Psoas muscle (tissue), 8 donors: ENCODE measurements around the gene ZNF655. TPM values are rescaled to one million over a fixed set of nuclear protein-coding genes. Genes with fewer than 3 reads are reported as not detected.

ENCODE experiments used
- ATAC-seq, 4 donors: fragments of 200-7000 bp; cut with Tn5 transposase; one replicate each; pipeline ENCODE4 v1.9.1; 2020; ENCODE audit warnings: moderate library complexity in 3 of 4, mild to moderate bottlenecking in 2 of 4
- DNase-seq, 2 donors: peaks; one replicate each; pipeline ENCODE4 v3.0.0-alpha.2; 2020
- H3K27ac ChIP-seq: fragments of 200-600 bp; one replicate; pipeline ENCODE4 v1.8.0; 2022
- H3K27me3 ChIP-seq, 3 donors: fragments of 200-600 bp in 1 of 3; one replicate each; pipeline versions ENCODE4 v1.6.1 to v1.8.0; 2013 to 2022; ENCODE audit warnings: low read length in 2 of 3, mild to moderate bottlenecking in 2 of 3, moderate library complexity in 1 of 3; ENCODE audit not compliant: insufficient read depth in 3 of 3
- H3K36me3 ChIP-seq, 2 donors: fragments of 200-600 bp in 1 of 2; one replicate each; pipeline versions ENCODE4 v1.6.1 to v1.8.0; 2013 to 2022; ENCODE audit warnings: low read depth in 1 of 2, mild to moderate bottlenecking in 1 of 2, moderate library complexity in 1 of 2; ENCODE audit not compliant: insufficient read depth in 1 of 2
- H3K4me1 ChIP-seq: fragments of 200-600 bp; one replicate; pipeline ENCODE4 v1.8.0; 2022
- H3K4me3 ChIP-seq: fragments of 200-600 bp; one replicate; pipeline ENCODE4 v1.8.0; 2022; ENCODE audit warnings: mild to moderate bottlenecking
- H3K9me3 ChIP-seq: fragments of 200-600 bp; one replicate; pipeline ENCODE4 v1.8.0; 2022
- WGBS, 3 donors: extraction: QIAGEN DNeasy Blood & Tissue Kit; methylation state at CpG; one replicate each; pipeline versions ENCODE4 v1.1.6 to v1.1.7; 2013; 5-methylcytosine and 5-hydroxymethylcytosine counted together
- intact Hi-C, 2 donors: fragments of 100-400 bp; cut with DNase I; formaldehyde crosslinking; loops; one replicate each; pipeline versions ENCODE4 v1.11.0 to v1.14.2; 2022
- polyA plus RNA-seq, 3 donors: library from polyadenylated mRNA; stranded (reverse); fragments of 200-250 nt; gene quantifications; one replicate each; pipeline ENCODE4 v1.2.3, GENCODE V29; 2013
- total RNA-seq, 4 donors: library from RNA; stranded (reverse); fragmentation: NEBNext Ultra II Directional in 2 of 4; extraction: Animal tissue kit (Norgen Biotek cat#: 25700) in 2 of 4; gene quantifications; one replicate each; pipeline versions ENCODE4 v1.2.1 to v1.2.4, GENCODE V29; 2021 to 2023
- TF ChIP-seq, protein P1 (sequence below): fragments of 200-600 bp; IDR thresholded peaks from one replicate; pipeline ENCODE4 v1.8.0; 2022; ENCODE audit warnings: antibody characterized with exemption
- donor health status: healthy with polysubstance abuse.
- donor health status: DM: no; HTN: no; CAD: no; lungs with moderate emphysema.
- donor health status: Bipolar disorder and iron deficiency.
- donor health status: healthy.
- donor health status: DM: yes; HTN: yes; CAD: no.
- donor health status: DM: no; HTN: no; CAD: no.
- donor health status: DM: no; HTN: no; CAD: no.
- donor health status: DM: yes; HTN: yes; CAD: no.

ZNF655 gene
- total and polyA plus RNA-seq, 7 donors = 27.3 to 63.7 (median 38.2) TPM

DNA sequence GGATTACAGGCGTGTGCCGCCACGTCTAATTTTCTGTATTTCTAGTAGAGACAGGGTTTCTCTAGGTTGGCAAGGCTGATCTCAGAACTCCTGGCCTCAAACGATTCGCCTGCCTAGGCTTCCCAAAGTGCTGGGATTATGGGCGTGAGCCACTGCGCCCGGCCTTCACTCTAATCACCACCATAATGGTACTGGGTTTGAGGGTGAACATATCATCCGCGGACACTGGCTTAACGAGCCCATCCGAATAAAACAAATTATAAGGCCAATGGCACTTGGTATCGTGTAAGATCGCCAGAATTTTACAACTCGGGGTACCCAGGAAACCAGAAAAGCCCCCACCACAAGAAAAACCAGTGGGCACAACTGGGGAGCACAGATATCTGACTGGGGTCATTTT, 7.1 kb upstream of the ZNF655 start:
- ATAC-seq (peak in 3 of 4 donors; percentile 6 to 33 (median 18)), DNase-seq (no peak)
- intact Hi-C loops = loop anchor here (2.0 to 5.0 kb wide), 2 partner anchors 49 to 65 kb away; partner anchors contain the start of genes ZKSCAN5 (in 1 of the 2), ZNF394 (in 1 of the 2) and ZSCAN25 (in 1 of the 2)
- Histone ChIP-seq H3K4me3 (peak overlapping the region; percentile 80), H3K27me3 (no peaks in the 10 kb centered on the region), H3K4me1 (peaks cover 15% of the 10 kb centered on the region), H3K27ac (peak overlapping the region; percentile 88), H3K36me3 (peaks cover 11 to 45% of the 10 kb centered on the region in 2 donors), H3K9me3 (peaks cover 17% of the 10 kb centered on the region)
- TF ChIP-seq, protein P1, sequence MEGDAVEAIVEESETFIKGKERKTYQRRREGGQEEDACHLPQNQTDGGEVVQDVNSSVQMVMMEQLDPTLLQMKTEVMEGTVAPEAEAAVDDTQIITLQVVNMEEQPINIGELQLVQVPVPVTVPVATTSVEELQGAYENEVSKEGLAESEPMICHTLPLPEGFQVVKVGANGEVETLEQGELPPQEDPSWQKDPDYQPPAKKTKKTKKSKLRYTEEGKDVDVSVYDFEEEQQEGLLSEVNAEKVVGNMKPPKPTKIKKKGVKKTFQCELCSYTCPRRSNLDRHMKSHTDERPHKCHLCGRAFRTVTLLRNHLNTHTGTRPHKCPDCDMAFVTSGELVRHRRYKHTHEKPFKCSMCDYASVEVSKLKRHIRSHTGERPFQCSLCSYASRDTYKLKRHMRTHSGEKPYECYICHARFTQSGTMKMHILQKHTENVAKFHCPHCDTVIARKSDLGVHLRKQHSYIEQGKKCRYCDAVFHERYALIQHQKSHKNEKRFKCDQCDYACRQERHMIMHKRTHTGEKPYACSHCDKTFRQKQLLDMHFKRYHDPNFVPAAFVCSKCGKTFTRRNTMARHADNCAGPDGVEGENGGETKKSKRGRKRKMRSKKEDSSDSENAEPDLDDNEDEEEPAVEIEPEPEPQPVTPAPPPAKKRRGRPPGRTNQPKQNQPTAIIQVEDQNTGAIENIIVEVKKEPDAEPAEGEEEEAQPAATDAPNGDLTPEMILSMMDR = no peak
- WGBS, 3 donors = 5 to 8% (median 6%) methylated on average over 15 of the region's 15 CpGs

DNA sequence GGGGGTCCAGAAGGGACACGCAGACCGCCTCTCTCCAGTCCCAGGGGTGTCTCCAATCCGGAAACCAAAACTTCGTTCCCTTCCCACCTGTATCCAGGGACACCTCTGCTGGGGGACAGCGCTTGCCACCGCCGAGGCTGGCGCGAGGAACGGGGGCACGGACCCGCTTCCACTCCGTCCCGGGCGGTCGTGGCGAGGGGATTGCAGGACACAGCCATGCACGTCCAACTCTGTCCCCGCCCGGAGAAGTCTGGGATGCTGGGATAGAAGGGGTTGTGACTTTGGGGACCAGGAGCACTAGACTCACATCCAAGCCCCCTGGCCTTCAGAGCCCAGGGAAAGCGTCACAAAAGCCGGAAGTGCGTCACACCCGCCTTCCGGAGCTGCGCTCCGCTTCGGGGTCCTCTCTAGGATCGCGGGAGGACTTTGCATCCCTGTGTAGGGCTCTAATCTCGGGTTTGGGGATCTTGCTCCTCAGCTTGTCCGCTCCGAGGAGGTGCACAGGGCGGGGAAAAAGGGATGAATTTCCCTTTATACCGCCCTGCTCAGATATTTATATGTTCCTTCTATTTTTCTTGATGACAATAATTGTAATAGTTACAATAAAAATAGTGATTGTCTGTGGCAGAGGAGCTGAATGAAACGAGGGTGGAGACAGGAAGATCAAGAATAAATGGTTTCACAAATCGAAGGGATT, 6.5 kb upstream of the ZNF655 start, which contains the start of gene FAM200A:
Gene FAM200A (minus strand): TSS at position 348 of the 697 bp plus-strand sequence. CDS start 3,707 bp downstream, outside the sequence.
- Histone ChIP-seq H3K27ac (peak within 1 kb of the TSS; percentile 88), H3K4me3 (peak within 1 kb of the TSS; percentile 80), H3K4me1 (peaks cover 21% of the 10 kb centered on the region), H3K9me3 (peaks cover 12% of the 10 kb centered on the region), H3K36me3 (peaks cover 11 to 50% of the 10 kb centered on the region in 2 donors), H3K27me3 (no peaks in the 10 kb centered on the region)
- intact Hi-C loops = loop anchor here (2.0 to 5.0 kb wide), 2 partner anchors 50 to 65 kb away; partner anchors contain the start of genes ZKSCAN5 (in 1 of the 2), ZNF394 (in 1 of the 2) and ZSCAN25 (in 1 of the 2)
- DNase-seq (peak; percentile 89 to 94), ATAC-seq (peak; percentile 98 to 100 (median 99))
- whole genome bisulfite sequencing, 3 donors = 0 to 1% (median 0%) methylated on average over 37 of the region's 37 CpGs
- TF ChIP-seq, protein P1 = no peak

DNA sequence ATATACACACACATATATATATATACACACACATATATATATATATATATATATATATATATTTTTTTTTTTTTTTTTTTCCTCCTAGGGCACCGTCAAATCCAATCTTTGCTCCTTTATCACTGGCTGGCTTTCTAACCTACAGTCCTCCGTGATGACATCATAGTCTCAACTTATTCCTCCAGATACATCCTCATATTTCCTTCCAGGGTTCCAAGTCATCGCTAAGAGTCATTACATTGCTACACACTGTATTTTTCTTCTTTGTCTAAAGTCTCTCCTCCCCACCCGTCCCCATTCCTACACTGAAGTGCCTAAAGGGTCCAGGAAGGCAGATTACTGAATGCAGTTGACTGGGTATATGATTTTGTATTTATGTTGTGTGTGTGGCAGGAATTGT, 5.4 kb upstream of the ZNF655 start:
- WGBS, 3 donors = 78 to 84% (median 79%) methylated on average over 4 of the region's 4 CpGs
- no peaks in the 10 kb centered on the region for H3K27me3 ChIP-seq
- no peak overlapping the region for H3K27ac ChIP-seq
- H3K4me3 ChIP-seq = no peak overlapping the region
- ATAC-seq (no peak), DNase-seq (no peak)
- intact Hi-C loops = loop anchor here in 1 of 2 donors (5.0 kb wide), 1 partner anchor 51 kb away; the partner anchor contains the start of genes ZKSCAN5 and ZNF394
- peaks cover 5 to 42% of the 10 kb centered on the region in 2 donors for H3K36me3 ChIP-seq
- peaks cover 27% of the 10 kb centered on the region for H3K4me1 ChIP-seq
- TF ChIP-seq, protein P1 = no peak
- peaks cover 1% of the 10 kb centered on the region for H3K9me3 ChIP-seq

- TF ChIP-seq, protein P1 = no peak
- Histone ChIP-seq H3K4me1 (peaks cover 32% of the 10 kb centered on the region), H3K27ac (no peak overlapping the region), H3K27me3 (no peaks in the 10 kb centered on the region), H3K4me3 (no peak overlapping the region), H3K9me3 (no peaks in the 10 kb centered on the region), H3K36me3 (peaks cover 0 to 39% of the 10 kb centered on the region in 2 donors)
- ATAC-seq = no peak
- WGBS, 3 donors = 66 to 74% (median 69%) methylated on average over 2 of the region's 2 CpGs
- intact Hi-C loops = loop anchor here in 1 of 2 donors (5.0 kb wide), 1 partner anchor 53 kb away; the partner anchor contains the start of genes ZKSCAN5 and ZNF394
- no peak for DNase-seq
Observed at GRCh38 chr7:99554939-99555338, 3.5 kb upstream of the ZNF655 start.
